HT1080 (cell line): ENCODE measurements around the gene IQCH. TPM values are rescaled to one million over a fixed set of nuclear protein-coding genes. Genes with fewer than 3 reads are reported as not detected.

Source experiments
- DNase-seq: peaks from one replicate; pipeline ENCODE4 v3.0.0-alpha.2; 2015; ENCODE audit warnings: low read depth
- total RNA-seq: library from RNA; depleted of rRNA; stranded (reverse); fragments of >200 nt; shearing (Covaris generic); gene quantifications from 2 replicates; pipeline ENCODE4 v1.2.3, GENCODE V29; 2014

IQCH gene
- total RNA-seq, 1 experiment from 2014 or later = 5.0 TPM

DNA sequence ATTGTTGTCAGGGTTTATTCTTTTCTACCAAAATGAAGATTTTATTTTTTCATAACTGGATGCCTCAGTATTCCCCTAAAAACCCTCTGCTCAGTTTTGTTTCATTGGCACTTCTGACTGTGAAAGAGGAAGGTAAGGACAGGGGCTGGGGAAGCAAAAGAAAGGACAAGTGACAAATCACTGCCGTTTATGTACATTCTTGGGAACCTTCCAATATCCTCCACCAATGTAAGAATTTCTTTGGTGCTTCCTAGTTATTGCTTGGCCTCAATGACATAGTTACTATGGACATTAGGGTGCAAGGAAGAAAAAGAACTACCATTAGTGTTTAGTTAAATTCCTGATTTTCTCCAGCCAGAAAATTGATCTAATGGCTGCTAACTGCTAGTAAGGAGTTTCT, 135.4 kb downstream of the IQCH start:
- no peak for DNase-seq

DNA sequence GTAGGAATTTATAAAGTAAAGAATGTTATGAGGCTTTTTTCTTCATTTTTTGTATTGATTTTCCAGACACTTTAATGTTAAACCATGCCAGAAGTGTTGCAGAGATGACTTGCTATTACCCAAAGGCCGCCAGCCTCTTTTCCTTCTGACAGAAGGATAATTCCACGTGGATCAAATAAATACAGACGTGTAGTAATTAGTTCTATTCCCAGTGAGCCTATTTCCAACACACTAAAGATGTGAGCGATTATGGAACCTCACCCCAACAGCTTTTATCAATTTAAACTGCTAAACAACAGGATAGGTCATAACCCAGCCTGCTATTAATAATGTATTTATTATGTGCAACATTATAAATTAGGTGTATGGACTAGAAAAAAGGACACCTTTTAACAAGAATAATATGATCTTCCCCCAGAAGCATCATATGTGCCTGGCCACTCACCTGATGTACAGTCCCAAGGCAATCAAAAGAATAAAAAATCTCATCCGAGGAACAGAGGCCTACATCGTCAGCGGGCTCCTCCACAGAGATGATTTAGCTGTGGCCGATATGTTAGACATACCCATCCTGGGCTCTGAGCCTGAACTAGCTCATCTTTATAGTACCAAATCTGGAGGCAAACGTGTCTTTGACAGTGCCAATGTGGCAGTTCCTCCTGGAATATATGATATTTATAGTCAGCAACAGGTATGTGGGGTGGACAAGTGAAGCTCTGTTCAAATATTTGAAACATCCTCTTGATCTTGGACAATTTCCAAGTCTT, 140.5 kb downstream of the IQCH start:
- DNase-seq = no peak

DNA sequence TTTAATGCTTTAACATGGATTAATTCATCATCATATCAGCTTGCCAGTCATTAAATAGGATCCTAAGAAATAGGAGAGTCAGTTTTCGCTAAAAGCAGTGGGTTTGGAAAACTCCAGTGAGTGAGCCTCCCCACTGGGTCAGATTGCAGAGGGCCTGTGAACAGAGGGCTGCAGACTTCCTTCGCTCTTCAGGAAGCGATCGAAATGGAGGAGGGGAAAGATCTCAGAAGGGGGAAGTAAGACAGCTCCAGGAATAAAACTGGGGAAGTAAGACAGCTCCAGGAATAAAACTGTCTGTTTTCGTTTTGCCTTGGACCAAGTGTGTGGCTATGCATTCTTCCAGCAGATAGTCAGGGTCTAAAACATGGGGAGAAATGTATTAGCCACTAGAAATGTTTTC, 141.5 kb downstream of the IQCH start:
- DNase-seq = no peak

DNA sequence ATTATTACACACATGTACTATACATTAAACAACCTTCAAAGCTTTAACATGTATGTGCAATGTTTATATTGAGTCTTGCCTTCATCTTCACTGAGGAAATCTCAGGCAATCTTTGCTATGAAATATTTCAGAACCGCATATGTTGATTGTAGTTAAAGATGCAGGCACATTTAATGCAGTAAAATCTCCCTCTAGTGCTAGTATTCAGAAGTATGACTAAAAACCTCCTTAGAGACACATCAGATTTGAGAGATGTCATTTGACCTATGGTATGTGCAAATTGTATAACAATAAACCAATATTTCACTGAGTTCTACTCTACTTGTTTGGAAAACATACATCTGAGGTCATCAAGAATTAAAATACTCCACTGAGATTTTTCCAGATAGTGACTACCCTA, 142.6 kb downstream of the IQCH start:
- no peak for DNase-seq

DNA sequence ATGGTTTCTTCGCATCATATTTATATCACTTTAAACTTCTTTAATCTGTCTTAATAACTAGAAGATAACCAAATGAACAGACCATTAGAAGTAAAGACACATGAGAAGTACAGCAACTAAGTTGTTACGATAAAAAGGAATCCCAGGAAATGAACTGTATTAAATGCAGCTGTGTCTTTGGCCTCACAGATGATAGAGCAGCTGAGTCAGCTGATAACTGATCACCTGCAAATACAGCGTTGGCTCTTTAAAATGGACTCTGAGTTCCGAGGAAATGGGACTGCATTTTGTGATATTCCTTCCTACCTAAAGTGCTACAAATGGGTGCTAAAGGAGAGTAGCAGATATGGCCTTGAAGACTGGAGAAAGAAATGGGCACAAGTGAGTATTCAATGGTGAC, 145.3 kb downstream of the IQCH start:
- no peak for DNase-seq

- DNase-seq = no peak
Measured at GRCh38 chr15:67400890-67401289, 146.3 kb downstream of the IQCH start.

- DNase-seq = no peak
Measured at GRCh38 chr15:67401336-67401735, 146.8 kb downstream of the IQCH start.

DNA sequence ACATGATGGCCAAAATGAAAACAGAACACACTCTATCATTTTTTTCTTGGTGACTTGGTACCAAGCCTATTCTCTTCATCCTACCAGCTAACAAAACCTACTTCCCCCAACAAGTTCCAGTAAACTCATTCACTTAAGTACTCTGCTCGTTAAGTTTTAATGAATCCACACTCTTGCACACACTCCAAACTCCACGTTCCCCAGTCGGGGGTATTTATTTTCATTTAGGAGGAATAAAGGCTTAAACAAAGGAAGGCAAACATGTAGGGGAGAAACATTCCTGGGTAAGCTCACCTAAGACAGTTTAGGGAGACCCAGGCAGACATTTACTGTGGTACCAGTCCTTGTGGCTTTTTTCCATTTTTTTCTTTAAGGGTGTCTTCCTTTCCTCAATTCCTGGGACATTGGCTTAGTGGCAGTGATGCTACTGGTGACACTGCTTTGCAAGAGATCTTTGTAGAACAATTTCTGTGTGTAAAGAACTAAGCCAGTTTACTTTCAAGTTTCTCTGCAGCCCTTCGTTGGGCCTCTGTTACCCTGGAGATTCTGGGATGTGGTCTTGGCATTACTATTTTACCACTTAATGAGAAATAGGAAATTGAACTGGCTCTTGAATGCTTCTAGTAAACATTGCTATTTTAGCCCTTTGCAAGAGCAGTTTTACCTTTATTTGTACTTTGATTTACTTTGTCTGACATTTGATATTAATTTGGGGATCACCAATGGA, 149.0 kb downstream of the IQCH start:
- no peak for DNase-seq

- DNase-seq = peak; percentile 80
Measured at GRCh38 chr15:67405208-67406191, 150.9 kb downstream of the IQCH start.

DNA sequence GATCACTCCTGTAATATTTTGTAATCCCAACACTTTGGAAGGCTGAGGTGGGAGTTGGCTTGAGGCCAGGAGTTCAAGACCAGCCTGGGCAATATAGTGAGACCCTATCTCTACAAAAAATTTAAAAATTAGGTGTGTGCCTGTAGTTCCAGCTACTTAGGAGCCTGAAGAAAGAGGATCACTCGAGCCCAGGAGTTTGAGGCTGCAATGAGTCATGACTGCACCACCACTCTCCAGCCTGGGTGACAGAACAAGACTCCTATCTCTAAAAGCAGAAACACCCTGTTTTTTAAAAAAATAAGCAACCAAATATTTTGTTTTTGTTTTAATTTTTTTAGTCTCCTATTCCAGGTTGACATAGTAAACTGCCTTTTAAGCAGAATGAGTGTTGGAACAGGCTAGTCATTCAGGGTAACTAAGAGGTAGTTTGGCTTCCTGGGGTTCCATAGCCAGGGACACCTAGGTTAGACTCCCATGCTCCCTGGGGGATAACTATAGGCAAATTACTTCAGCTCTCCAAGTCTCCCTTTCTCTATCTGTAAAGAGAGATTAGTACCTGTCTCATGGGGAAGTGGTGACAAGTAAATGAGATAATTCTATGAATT, 151.8 kb downstream of the IQCH start:
- DNase-seq = no peak

DNA sequence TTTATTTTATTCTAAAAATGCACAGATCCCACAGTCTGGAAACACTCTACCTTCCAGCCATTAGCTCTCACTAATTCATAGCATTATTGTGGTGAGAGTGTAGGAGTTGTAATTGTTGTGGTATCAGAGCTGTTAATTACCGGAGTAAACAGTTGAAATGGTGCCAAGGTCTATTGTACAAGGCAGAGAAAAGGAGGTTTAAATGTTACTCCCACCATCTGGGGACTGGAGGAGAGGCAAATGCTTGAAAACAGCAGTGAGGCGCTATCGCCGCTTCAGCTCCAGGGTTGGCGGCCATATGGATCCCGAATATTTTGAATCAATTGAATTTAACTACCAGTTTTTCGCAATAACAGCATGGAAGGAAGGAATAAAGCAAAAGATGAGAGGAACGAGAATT, 153.2 kb downstream of the IQCH start:
- DNase-seq = no peak

GRCh38 chr15:67409175-67409574, 154.6 kb downstream of the IQCH start:
- no peak for DNase-seq

DNA sequence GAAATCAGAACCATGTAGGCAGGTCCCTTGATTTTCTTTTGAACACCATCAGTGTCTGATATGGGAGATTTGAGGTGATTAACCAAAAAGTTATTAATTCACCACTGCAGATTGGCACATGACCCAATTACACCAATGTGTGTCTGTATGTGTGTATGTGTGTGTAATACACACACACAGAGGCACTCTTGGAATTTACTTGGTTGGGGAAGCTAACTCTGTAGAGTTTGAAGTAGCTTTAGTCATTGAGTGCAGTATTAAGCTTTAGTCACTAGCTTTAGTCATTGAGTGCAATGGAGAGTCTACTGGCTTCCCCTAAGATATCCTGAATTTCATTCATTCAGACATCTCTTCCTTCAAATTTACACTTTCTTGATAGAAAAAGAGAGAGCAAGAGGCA, 156.9 kb downstream of the IQCH start:
- DNase-seq = no peak

DNA sequence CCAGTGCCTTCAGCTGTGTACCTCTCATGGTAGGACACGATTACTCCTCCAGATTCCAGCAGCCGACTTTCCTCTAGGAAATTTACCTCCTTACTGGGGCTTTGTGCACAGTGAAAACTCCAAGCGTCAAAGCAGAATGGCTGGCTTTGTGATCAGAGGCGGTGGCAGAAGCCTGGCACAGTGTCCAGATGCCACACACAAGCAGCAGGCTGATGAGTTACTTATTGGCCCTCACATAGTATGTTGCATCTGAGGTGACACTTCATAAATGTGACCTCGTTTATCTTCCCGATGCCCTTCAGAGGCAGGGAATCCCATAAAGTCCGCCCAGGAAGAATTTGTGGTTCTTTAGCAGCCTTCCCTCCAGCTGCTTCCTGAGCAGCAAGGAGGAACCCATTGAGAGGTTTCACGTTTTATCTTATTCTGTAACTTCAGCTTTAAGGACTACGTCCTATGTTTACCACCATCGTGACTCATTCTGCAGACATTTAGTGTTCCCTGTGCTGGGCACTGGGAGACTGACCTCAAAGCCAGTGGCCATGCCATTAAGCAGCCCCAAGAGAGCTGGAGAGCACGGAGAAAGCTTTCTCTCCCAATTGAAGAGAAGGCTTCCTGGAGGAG, 159.3 kb downstream of the IQCH start:
- peak; percentile 86 for DNase-seq

DNA sequence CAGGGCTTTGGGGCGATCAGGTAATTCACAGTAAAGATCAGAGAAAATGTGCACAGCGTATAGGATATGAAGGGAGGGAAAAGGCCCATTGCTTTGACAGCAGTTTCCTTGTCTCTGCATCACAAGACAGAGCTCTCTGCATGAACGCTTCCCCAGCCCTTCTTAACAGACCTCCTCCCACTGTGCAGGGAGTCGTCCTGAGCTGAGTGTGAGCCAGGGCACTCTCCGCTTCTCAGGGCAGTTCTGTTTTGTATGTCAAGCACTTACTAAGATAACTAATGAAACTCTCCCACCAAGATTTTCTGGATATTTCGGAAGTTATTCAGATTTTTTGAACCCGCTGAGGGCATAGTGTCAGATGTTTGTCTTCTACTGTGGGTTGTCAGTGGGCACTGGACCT, 160.6 kb downstream of the IQCH start:
- DNase-seq = no peak

DNA sequence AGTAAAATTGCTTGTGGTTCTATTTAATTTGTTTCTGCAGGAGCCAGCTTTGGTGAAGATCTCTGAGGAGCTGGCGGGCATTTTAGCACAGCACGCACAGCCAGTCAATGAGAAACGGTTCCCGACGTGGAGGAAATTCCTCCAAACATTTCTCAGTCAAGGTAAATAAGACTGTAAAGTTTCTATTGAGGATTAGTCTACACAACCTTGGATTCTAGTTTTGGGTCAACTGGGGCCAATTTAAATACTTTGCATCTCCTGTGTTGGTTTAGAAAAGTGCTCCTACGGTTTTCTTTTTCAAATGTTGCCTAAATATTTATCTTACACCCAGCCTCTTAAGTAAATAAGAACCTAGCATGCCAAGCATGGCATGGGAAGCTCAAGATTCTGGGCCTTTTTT, 162.3 kb downstream of the IQCH start:
- no peak for DNase-seq

- DNase-seq = no peak
Measured at GRCh38 chr15:67419705-67420104, 165.1 kb downstream of the IQCH start.

GRCh38 chr15:67420137-67420536, 165.6 kb downstream of the IQCH start:
- no peak for DNase-seq

DNA sequence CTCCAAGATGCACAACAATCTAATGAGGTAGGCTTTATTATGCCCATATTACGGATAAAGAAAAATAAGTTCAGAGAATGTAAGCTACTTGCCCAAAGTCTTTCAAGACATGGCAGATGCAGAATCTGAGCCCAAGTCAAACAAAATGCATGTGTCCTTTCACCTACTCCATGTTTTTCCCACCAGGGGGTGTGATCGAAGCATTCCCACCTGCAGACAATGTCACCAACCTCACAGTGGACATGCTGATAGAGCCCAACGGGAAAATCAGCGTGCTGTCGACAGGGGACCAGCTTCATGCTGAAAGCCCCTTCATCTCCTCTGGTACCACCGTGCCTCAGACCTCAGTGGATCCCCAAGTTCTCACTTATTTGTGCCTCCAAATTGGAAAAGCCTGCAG, 166.5 kb downstream of the IQCH start:
- no peak for DNase-seq

DNA sequence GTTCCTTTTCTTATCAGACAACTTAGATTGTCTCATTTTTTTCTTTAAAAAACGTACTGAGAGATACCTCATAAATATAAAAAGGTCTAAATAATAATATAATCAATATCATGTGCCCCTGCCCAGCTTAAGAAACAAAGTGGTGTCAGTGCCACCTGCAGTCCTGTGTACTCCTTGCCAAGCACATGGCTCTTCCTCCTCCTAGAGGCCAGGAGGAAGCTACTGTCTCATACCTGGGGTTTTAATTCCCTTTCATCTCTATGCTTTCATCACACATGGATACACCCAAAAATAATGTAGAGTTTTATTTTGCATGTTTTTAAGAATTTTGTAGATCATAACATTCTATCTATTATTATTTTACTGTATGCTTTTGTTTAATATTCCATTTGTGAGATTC, 167.7 kb downstream of the IQCH start:
- DNase-seq = no peak
